Fibroblast of skin of right quadriceps (primary cell): ENCODE results near the gene GPR176.
"Not testable (repeated sequence)": the region's sequence is repeated elsewhere in the genome, so short reads cannot be mapped to it uniquely, and the experiment has no call there.

Source experiments
- DNase-seq: peaks from one replicate; pipeline ENCODE4 v3.0.0-alpha.2; 2013

Gene GPR176

GRCh38 chr15:39852250-39852649, 67.8 kb downstream of the GPR176 start:
- DNase-seq = peak; percentile 83

GRCh38 chr15:39851500-39852092, 68.5 kb downstream of the GPR176 start:
- DNase-seq = peak; percentile 49

GRCh38 chr15:39850436-39850835, 69.6 kb downstream of the GPR176 start:
- DNase-seq = no peak

- DNase-seq = no peak
Observed at GRCh38 chr15:39846108-39846507, 74.0 kb downstream of the GPR176 start.

GRCh38 chr15:39845582-39845981, 74.5 kb downstream of the GPR176 start:
- no peak for DNase-seq

GRCh38 chr15:39843565-39843964, 76.5 kb downstream of the GPR176 start:
- DNase-seq = no peak

- DNase-seq = no peak
Observed at GRCh38 chr15:39837454-39837853, 82.6 kb downstream of the GPR176 start.

GRCh38 chr15:39835550-39835949, 84.5 kb downstream of the GPR176 start:
- DNase-seq = no peak

- DNase-seq = peak; percentile 66
Observed at GRCh38 chr15:39834256-39834655, 85.8 kb downstream of the GPR176 start.

GRCh38 chr15:39833515-39833981, 86.5 kb downstream of the GPR176 start:
- DNase-seq = peak; percentile 90

GRCh38 chr15:39830166-39830565, 89.9 kb downstream of the GPR176 start:
- no peak for DNase-seq

- peak; percentile 46 for DNase-seq
Observed at GRCh38 chr15:39828374-39828931, 91.6 kb downstream of the GPR176 start.

- DNase-seq = no peak
Observed at GRCh38 chr15:39826975-39827374, 93.1 kb downstream of the GPR176 start.

GRCh38 chr15:39823634-39824033, 96.4 kb downstream of the GPR176 start:
- DNase-seq = no peak

- DNase-seq = no peak
Observed at GRCh38 chr15:39820050-39820602, 99.9 kb downstream of the GPR176 start.

- no peak for DNase-seq
Observed at GRCh38 chr15:39819533-39819932, 100.5 kb downstream of the GPR176 start.

- no peak for DNase-seq
Observed at GRCh38 chr15:39817892-39818291, 102.2 kb downstream of the GPR176 start.

- no peak for DNase-seq
Observed at GRCh38 chr15:39814489-39814888, 105.6 kb downstream of the GPR176 start.

GRCh38 chr15:39812651-39813050, 107.4 kb downstream of the GPR176 start:
- DNase-seq = not testable (repeated sequence)

- DNase-seq = no peak
Observed at GRCh38 chr15:39808909-39809308, 111.2 kb downstream of the GPR176 start.

GRCh38 chr15:39807791-39808190, 112.3 kb downstream of the GPR176 start:
- DNase-seq = no peak

GRCh38 chr15:39804026-39804425, 116.0 kb downstream of the GPR176 start:
- DNase-seq = peak; percentile 60

- DNase-seq = no peak
Observed at GRCh38 chr15:39803016-39803415, 117.0 kb downstream of the GPR176 start.

- no peak for DNase-seq
Observed at GRCh38 chr15:39801641-39802309, 118.3 kb downstream of the GPR176 start.
